HCT116 (cell line): ENCODE results near the gene ELFN2.

Source experiments
- CBX3 ChIP-seq: IDR thresholded peaks from 2 replicates; pipeline ENCODE4 v1.6.1; 2012; ENCODE audit warnings: low read depth
- CTCF ChIP-seq, 3 experiments: fragments of 200-600 bp in 1 of 3; sonication (generic) in 1 of 3; IDR thresholded peaks in 2 of 3; conservative IDR thresholded peaks in 1 of 3; 2 replicates each; pipeline ENCODE4 v1.5.1; 2012 to 2017; ENCODE audit warnings: low read depth in 2 of 3, low read length in 2 of 3, antibody characterized with exemption in 1 of 3, borderline replicate concordance in 1 of 3, control low read depth in 1 of 3, mild to moderate bottlenecking in 1 of 3, mixed read lengths in 1 of 3, mixed run types in 1 of 3, moderate library complexity in 1 of 3; ENCODE audit not compliant: insufficient read depth in 1 of 3
- ELF1 ChIP-seq: IDR thresholded peaks from 2 replicates; pipeline ENCODE4 v1.6.1; 2012; ENCODE audit warnings: low read depth, borderline replicate concordance
- EZH2 ChIP-seq: fragments of 200-600 bp; sonication (generic); IDR thresholded peaks from 2 replicates; pipeline ENCODE4 v1.6.1; 2017; ENCODE audit warnings: antibody characterized with exemption, mixed run types
- EZH2phosphoT487 ChIP-seq: fragments of 200-600 bp; IDR thresholded peaks from 2 replicates; pipeline ENCODE4 v1.6.1; 2018; ENCODE audit warnings: antibody characterized with exemption, borderline replicate concordance
- MAX ChIP-seq: IDR thresholded peaks from 2 replicates; pipeline ENCODE4 v1.6.1; 2012
- POLR2AphosphoS5 ChIP-seq: IDR thresholded peaks from 2 replicates; pipeline ENCODE4 v1.6.1; 2011; ENCODE audit warnings: mild to moderate bottlenecking, low read depth, low read length, moderate library complexity
- REST ChIP-seq: IDR thresholded peaks from 2 replicates; pipeline ENCODE4 v1.6.1; 2012; ENCODE audit warnings: low read depth
- SP1 ChIP-seq: IDR thresholded peaks from 2 replicates; pipeline ENCODE4 v1.6.1; 2012; ENCODE audit warnings: low read depth
- TCF7L2 ChIP-seq: IDR thresholded peaks from 2 replicates; pipeline ENCODE4 v1.7.0; 2011; ENCODE audit warnings: borderline replicate concordance, inconsistent platforms; ENCODE audit not compliant: insufficient read depth, insufficient read length; ENCODE audit errors: extremely low read depth
- ZNF274 ChIP-seq: fragments of 200-500 bp; sonication (Bioruptor generic); IDR thresholded peaks from 2 replicates; pipeline ENCODE4 v1.6.1; 2014; ENCODE audit warnings: mild to moderate bottlenecking, low read depth, low read length, inconsistent platforms

- TF ChIP-seq TCF7L2 (no peak), ZNF274 (no peak), CBX3 (no peak), CTCF (IDR thresholded peaks at IDR 0.05 in 2 of 3, conservative IDR thresholded peaks at IDR 0.05 in 1 of 3; ENCODE audit: borderline replicate concordance in 1 of 3, insufficient read depth in 1 of 3, low read depth in 2 of 3, low read length in 2 of 3) (no peak), POLR2AphosphoS5 (no peak), MAX (no peak), EZH2 (no peak), REST (no peak), ELF1 (no peak), SP1 (no peak), EZH2phosphoT487 (no peak)
Observed at GRCh38 chr22:37416827-37417226, 10.5 kb downstream of the ELFN2 start.
